HCT116 (cell line): ENCODE measurements around the gene FAM184A. TPM values are rescaled to one million over a fixed set of nuclear protein-coding genes. Genes with fewer than 3 reads are reported as not detected.

ENCODE experiments used
- ATAC-seq: fragments of 200-7000 bp; cut with Tn5 transposase; 2 replicates; pipeline ENCODE4 v1.9.1; 2020; ENCODE audit warnings: mild to moderate bottlenecking, moderate library complexity
- BruUV-seq: library from RNA; stranded (reverse); fragments of 400-500 nt; replicated peaks from 2 replicates; lab custom pipeline; 2021; lab: Mats Ljungman, UMichigan
- CTCF ChIA-PET: fragments of 300-600 bp; sonication (Branson Sonifier 250); formaldehyde crosslinking; loops from one replicate; lab custom pipeline; 2021; ENCODE audit warnings: antibody characterized with exemption; lab: Charles Lee
- POLR2A ChIA-PET: fragments of 300-600, 350-600 bp; sonication (Branson Sonifier 250); formaldehyde crosslinking; loops from one replicate; lab custom pipeline; 2021; ENCODE audit warnings: antibody characterized with exemption; lab: Charles Lee
- RAD21 ChIA-PET, 2 experiments: fragments of 300-600 bp; sonication (Branson Sonifier 250); formaldehyde crosslinking; loops; one replicate each; lab custom pipeline; 2023; ENCODE audit warnings: low total read pairs in 2 of 2; ENCODE audit not compliant: uncharacterized antibody in 2 of 2, unreplicated experiment in 2 of 2, low non-redundant PET in 1 of 2; lab: Charles Lee
- DNase-seq: peaks from one replicate; pipeline ENCODE4 v3.0.0-alpha.2; 2010; ENCODE audit warnings: low read depth, low spot score
- H2AFZ ChIP-seq: fragments of 200-600 bp; shearing (Covaris generic), sonication (generic); 2 replicates; pipeline ENCODE4 v1.6.1; 2017; ENCODE audit warnings: low read depth, mixed run types, mixed read lengths, antibody characterized with exemption, low read length; ENCODE audit not compliant: poor library complexity, severe bottlenecking
- H3K27ac ChIP-seq: 2 replicates; pipeline ENCODE4 v1.5.1; 2012; ENCODE audit warnings: low read depth, low read length
- H3K27me3 ChIP-seq: fragments of 200-600 bp; sonication (generic); 2 replicates; pipeline ENCODE4 v1.6.1; 2016; ENCODE audit warnings: mixed run types, low read length, mixed read lengths; ENCODE audit not compliant: insufficient read depth
- H3K36me3 ChIP-seq, 2 experiments: fragments of 200-500 bp in 1 of 2; fragments of 200-600 bp in 1 of 2; sonication (Bioruptor generic) in 1 of 2; sonication (generic) in 1 of 2; 2 replicates each; pipeline versions ENCODE4 v1.5.1 to v1.6.1; 2014 to 2016; ENCODE audit warnings: low read length in 2 of 2, inconsistent platforms in 1 of 2, mixed read lengths in 1 of 2, mixed run types in 1 of 2; ENCODE audit not compliant: insufficient read depth in 2 of 2, control insufficient read depth in 1 of 2
- H3K4me1 ChIP-seq, 2 experiments: fragments of 200-600 bp in 1 of 2; sonication (generic) in 1 of 2; 2 replicates each; pipeline versions ENCODE4 v1.5.1 to v1.6.1; 2012 to 2017; ENCODE audit warnings: low read length in 2 of 2, inconsistent platforms in 1 of 2, mild to moderate bottlenecking in 1 of 2, mixed read lengths in 1 of 2, mixed run types in 1 of 2, moderate library complexity in 1 of 2; ENCODE audit not compliant: insufficient read depth in 2 of 2, control insufficient read depth in 1 of 2
- H3K4me2 ChIP-seq: fragments of 200-600 bp; sonication (generic); 2 replicates; pipeline ENCODE4 v1.6.1; 2017; ENCODE audit warnings: mixed run types, low read length, mixed read lengths
- H3K4me3 ChIP-seq, 2 experiments: fragments of 200-600 bp in 1 of 2; sonication (generic) in 1 of 2; replicated peaks in 1 of 2; 2 replicates each; pipeline ENCODE4 v1.5.1; 2011 to 2016; ENCODE audit warnings: low read length in 2 of 2, control low read depth in 1 of 2, low read depth in 1 of 2, mild to moderate bottlenecking in 1 of 2, mixed read lengths in 1 of 2, mixed run types in 1 of 2
- H3K79me2 ChIP-seq: fragments of 200-600 bp; sonication (generic); 2 replicates; pipeline ENCODE4 v1.6.1; 2017; ENCODE audit warnings: mild to moderate bottlenecking, mixed run types, low read length, moderate library complexity, mixed read lengths; ENCODE audit not compliant: insufficient read depth
- H3K9ac ChIP-seq: fragments of 200-600 bp; sonication (generic); 2 replicates; pipeline ENCODE4 v1.6.1; 2016; ENCODE audit warnings: low read length, mixed read lengths
- H3K9me2 ChIP-seq: fragments of 200-600 bp; sonication (generic), shearing (Covaris generic); 2 replicates; pipeline ENCODE4 v1.6.1; 2017; ENCODE audit warnings: mixed run types, mild to moderate bottlenecking, moderate library complexity; ENCODE audit not compliant: insufficient read depth
- H3K9me3 ChIP-seq, 2 experiments: fragments of 200-500 bp in 1 of 2; fragments of 200-600 bp in 1 of 2; sonication (Bioruptor generic) in 1 of 2; sonication (generic) in 1 of 2; 2 replicates each; pipeline ENCODE4 v1.6.1; 2014 to 2017; ENCODE audit warnings: low read length in 2 of 2, mixed read lengths in 2 of 2, inconsistent platforms in 1 of 2, low read depth in 1 of 2, mild to moderate bottlenecking in 1 of 2, mixed run types in 1 of 2, moderate library complexity in 1 of 2; ENCODE audit not compliant: control insufficient read depth in 1 of 2, insufficient read depth in 1 of 2
- H4K20me1 ChIP-seq: fragments of 200-600 bp; sonication (generic), shearing (Covaris generic); 2 replicates; pipeline ENCODE4 v1.6.1; 2017; ENCODE audit warnings: mixed run types, mild to moderate bottlenecking, moderate library complexity; ENCODE audit not compliant: insufficient read depth
- ATF3 ChIP-seq: IDR thresholded peaks from 2 replicates; pipeline ENCODE4 v1.6.1; 2012
- CBX3 ChIP-seq: IDR thresholded peaks from 2 replicates; pipeline ENCODE4 v1.6.1; 2012; ENCODE audit warnings: low read depth
- CEBPB ChIP-seq: IDR thresholded peaks from 2 replicates; pipeline ENCODE4 v1.6.1; 2012; ENCODE audit warnings: low read depth
- EGR1 ChIP-seq: IDR thresholded peaks from 2 replicates; pipeline ENCODE4 v1.6.1; 2012; ENCODE audit warnings: low read depth
- ELF1 ChIP-seq: IDR thresholded peaks from 2 replicates; pipeline ENCODE4 v1.6.1; 2012; ENCODE audit warnings: low read depth, borderline replicate concordance
- EZH2phosphoT487 ChIP-seq: fragments of 200-600 bp; IDR thresholded peaks from 2 replicates; pipeline ENCODE4 v1.6.1; 2018; ENCODE audit warnings: antibody characterized with exemption, borderline replicate concordance
- JUND ChIP-seq: IDR thresholded peaks from 2 replicates; pipeline ENCODE4 v1.6.1; 2012
- POLR2A ChIP-seq: IDR thresholded peaks from 2 replicates; pipeline ENCODE4 v1.7.0; 2011; ENCODE audit warnings: borderline replicate concordance; ENCODE audit not compliant: insufficient read depth, insufficient read length; ENCODE audit errors: extremely low read depth
- RAD21 ChIP-seq: IDR thresholded peaks from 2 replicates; pipeline ENCODE4 v1.6.1; 2012; ENCODE audit warnings: low read depth, mild to moderate bottlenecking
- SIN3A ChIP-seq: IDR thresholded peaks from 2 replicates; pipeline ENCODE4 v1.6.1; 2012; ENCODE audit warnings: low read depth
- YY1 ChIP-seq: IDR thresholded peaks from 2 replicates; pipeline ENCODE4 v1.6.1; 2011; ENCODE audit warnings: low read length, low read depth, moderate library complexity, mild to moderate bottlenecking; ENCODE audit not compliant: insufficient replicate concordance; ENCODE audit errors: extremely low read depth
- ZBTB33 ChIP-seq: IDR thresholded peaks from 2 replicates; pipeline ENCODE4 v1.6.1; 2011; ENCODE audit warnings: mild to moderate bottlenecking, low read length, moderate library complexity; ENCODE audit not compliant: insufficient replicate concordance; ENCODE audit errors: extremely low read depth
- ZFX ChIP-seq: fragments of 450-650 bp; IDR thresholded peaks from 2 replicates; pipeline ENCODE4 v1.6.1; 2017
- intact Hi-C: fragments of 100-400 bp; cut with micrococcal nuclease; formaldehyde crosslinking; loops from 2 replicates; pipeline ENCODE4 v1.10.0; 2022
- total RNA-seq: library from RNA; stranded (reverse); gene quantifications from one replicate; pipeline ENCODE4 v1.2.1, GENCODE V29; 2021; ENCODE audit not compliant: unreplicated experiment

FAM184A gene
- total RNA-seq, 1 experiment from 2014 or later = 2.4 TPM

- TF ChIP-seq CBX3 (no peak), EZH2phosphoT487 (no peak), EGR1 (no peak), ZFX (no peak), SIN3A (no peak), RAD21 (no peak), CEBPB (no peak)
Measured at GRCh38 chr6:119071576-119071975, 6.9 kb downstream of the FAM184A start (continued).

- ATAC-seq = no peak
- Histone ChIP-seq H3K9ac (no peak overlapping the region), H3K79me2 (no peaks in the 10 kb centered on the region), H3K4me2 (no peak overlapping the region), H4K20me1 (no peaks in the 10 kb centered on the region), H3K4me3 (no peak overlapping the region), H3K36me3 (no peaks in the 10 kb centered on the region), H3K9me2 (no peaks in the 10 kb centered on the region), H2AFZ (no peak overlapping the region), H3K27ac (no peak overlapping the region), H3K27me3 (no peaks in the 10 kb centered on the region), H3K4me1 (no peaks in the 10 kb centered on the region), H3K9me3 (no peaks in the 10 kb centered on the region)
- ChIA-PET POLR2A (no interaction called here), RAD21 (no interaction called here), CTCF (no interaction called here)
- no TSS peak for BruUV-seq
- no peak for DNase-seq
- intact Hi-C loops = no loop called here
- TF ChIP-seq JUND = no peak
- no peak for TF ChIP-seq POLR2A
- no peak for TF ChIP-seq ZBTB33
- TF ChIP-seq YY1 = no peak
- no peak for TF ChIP-seq ELF1
- TF ChIP-seq ATF3 = no peak
- TF ChIP-seq, all 23 proteins: peak for 0
Measured at GRCh38 chr6:119067091-119067490, 11.4 kb downstream of the FAM184A start.
